Measurements from ENCODE around the gene ZNF407.

DNA sequence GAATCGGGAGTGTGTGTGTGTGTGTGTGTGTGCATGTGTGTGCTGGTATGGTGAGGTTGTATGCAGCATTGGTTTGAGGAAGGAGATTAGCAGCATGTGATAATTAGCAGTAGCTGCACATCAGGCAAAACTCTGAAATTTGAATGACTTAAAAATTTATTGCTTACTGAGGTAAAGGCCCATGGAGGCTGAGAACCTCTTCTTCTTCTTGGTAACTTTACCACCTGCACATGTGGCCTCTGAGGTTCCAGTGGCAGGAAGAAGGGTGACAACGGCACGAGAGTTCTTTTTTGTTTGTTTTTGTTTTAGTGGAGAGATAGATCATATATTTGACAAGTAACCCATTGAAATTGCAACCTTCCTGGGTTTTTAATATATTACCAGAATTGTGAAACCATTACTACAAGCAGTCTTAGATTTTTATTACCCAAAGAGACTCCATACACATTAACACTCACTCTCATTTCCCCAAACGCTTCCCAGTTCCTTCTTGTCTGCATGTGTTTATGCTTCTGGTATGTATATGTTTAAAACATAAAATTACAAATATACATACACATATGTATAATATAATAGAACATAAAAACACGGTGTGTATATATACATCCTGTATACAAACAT is 319.2 kb downstream of the ZNF407 start:
- TF ChIP-seq, protein P1, sequence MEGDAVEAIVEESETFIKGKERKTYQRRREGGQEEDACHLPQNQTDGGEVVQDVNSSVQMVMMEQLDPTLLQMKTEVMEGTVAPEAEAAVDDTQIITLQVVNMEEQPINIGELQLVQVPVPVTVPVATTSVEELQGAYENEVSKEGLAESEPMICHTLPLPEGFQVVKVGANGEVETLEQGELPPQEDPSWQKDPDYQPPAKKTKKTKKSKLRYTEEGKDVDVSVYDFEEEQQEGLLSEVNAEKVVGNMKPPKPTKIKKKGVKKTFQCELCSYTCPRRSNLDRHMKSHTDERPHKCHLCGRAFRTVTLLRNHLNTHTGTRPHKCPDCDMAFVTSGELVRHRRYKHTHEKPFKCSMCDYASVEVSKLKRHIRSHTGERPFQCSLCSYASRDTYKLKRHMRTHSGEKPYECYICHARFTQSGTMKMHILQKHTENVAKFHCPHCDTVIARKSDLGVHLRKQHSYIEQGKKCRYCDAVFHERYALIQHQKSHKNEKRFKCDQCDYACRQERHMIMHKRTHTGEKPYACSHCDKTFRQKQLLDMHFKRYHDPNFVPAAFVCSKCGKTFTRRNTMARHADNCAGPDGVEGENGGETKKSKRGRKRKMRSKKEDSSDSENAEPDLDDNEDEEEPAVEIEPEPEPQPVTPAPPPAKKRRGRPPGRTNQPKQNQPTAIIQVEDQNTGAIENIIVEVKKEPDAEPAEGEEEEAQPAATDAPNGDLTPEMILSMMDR (IDR thresholded peaks at IDR 0.05 in 8 of 11, conservative IDR thresholded peaks at IDR 0.05 in 3 of 11), result no peak
- TF ChIP-seq POLR2A (IDR thresholded peaks at IDR 0.05), result no peak
